SK-N-SH (cell line): ENCODE measurements around the gene KLK5.

Experiments used
- FOXM1 ChIP-seq: IDR thresholded peaks from 2 replicates; pipeline ENCODE4 v1.4.0; 2012; ENCODE audit warnings: low read depth, mild to moderate bottlenecking
- SIN3A ChIP-seq: IDR thresholded peaks from 2 replicates; pipeline ENCODE4 v1.6.1; 2012; ENCODE audit warnings: low read depth, mild to moderate bottlenecking, low read length, moderate library complexity, borderline replicate concordance

DNA sequence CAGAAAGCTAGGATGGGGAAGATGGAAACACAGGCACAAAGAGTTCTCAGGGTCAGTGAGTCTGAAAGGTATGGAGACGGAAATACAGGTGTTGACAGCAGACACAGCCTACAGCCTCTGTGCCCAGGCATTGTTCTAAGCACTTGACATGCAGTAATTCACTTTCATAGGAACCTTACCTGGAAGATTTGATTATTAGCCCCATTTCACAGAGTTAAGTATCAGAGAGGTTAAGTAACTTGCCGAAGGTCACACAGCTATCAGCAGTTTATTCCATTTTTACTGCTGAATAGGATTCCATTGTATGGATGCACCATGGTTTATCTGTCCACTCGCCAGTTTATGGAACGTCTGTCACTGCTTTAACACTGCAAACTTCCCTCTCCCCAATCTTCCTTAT, 54.8 kb downstream of the KLK5 start:
- TF ChIP-seq FOXM1 (no peak), SIN3A (no peak)
